ENCODE measurements around the gene GPX4.

GRCh38 chr19:1079566-1080111, 24.2 kb upstream of the GPX4 start:
- no peak for TF ChIP-seq CTCF (IDR thresholded peaks at IDR 0.05; ENCODE audit: poor library complexity, severe bottlenecking)
- no peak for TF ChIP-seq EP300 (conservative IDR thresholded peaks at IDR 0.05; ENCODE audit: poor library complexity, severe bottlenecking)
